Caco-2 (cell line): Measurements from ENCODE around the gene MTREX. TPM values are rescaled to one million over a fixed set of nuclear protein-coding genes. Genes with fewer than 3 reads are reported as not detected.

ENCODE experiments used
- BruUV-seq: library from RNA; stranded (reverse); fragments of 400-500 nt; replicated peaks from 2 replicates; lab custom pipeline; 2021; lab: Mats Ljungman, UMichigan
- CTCF ChIA-PET: fragments of 300-600 bp; sonication (Branson Sonifier 250); formaldehyde crosslinking; loops from one replicate; lab custom pipeline; 2022; ENCODE audit warnings: antibody characterized with exemption; lab: Charles Lee
- POLR2A ChIA-PET: fragments of 300-600 bp; sonication (Branson Sonifier 250); formaldehyde crosslinking; loops from one replicate; lab custom pipeline; 2022; ENCODE audit warnings: antibody characterized with exemption; lab: Charles Lee
- DNase-seq, 2 experiments: peaks; one replicate each; pipeline versions ENCODE4 v3.0.0 to v3.0.0-alpha.2; 2020 to 2022
- H3K27me3 ChIP-seq: replicated peaks from 2 replicates; pipeline ENCODE4 v1.6.0; 2011; ENCODE audit warnings: low read length; ENCODE audit not compliant: control insufficient read depth, insufficient read depth
- H3K36me3 ChIP-seq: 2 replicates; pipeline ENCODE4 v1.5.1; 2011; ENCODE audit warnings: low read length; ENCODE audit not compliant: control insufficient read depth, insufficient read depth
- H3K4me1 ChIP-seq: fragments of 250-450 bp; sonication (Bioruptor Pico); 2 replicates; pipeline ENCODE4 v1.5.1; 2020; ENCODE audit warnings: mild to moderate bottlenecking
- H3K4me3 ChIP-seq: 2 replicates; pipeline ENCODE4 v1.5.1; 2011; ENCODE audit warnings: low read depth, mild to moderate bottlenecking, control low read depth, low read length
- H3K9me3 ChIP-seq: fragments of 250-450 bp; sonication (Bioruptor Pico); 2 replicates; pipeline ENCODE4 v1.5.1; 2020; ENCODE audit warnings: mild to moderate bottlenecking, moderate library complexity
- H3K27ac Mint-ChIP-seq: one replicate; pipeline ENCODE4 v1.8.0; 2022; ENCODE audit warnings: mixed read lengths; ENCODE audit not compliant: unreplicated experiment
- H3K27me3 Mint-ChIP-seq: one replicate; pipeline ENCODE4 v1.8.0; 2022; ENCODE audit warnings: mixed read lengths; ENCODE audit not compliant: insufficient read depth, unreplicated experiment
- H3K36me3 Mint-ChIP-seq: one replicate; pipeline ENCODE4 v1.8.0; 2022; ENCODE audit warnings: mild to moderate bottlenecking, mixed read lengths; ENCODE audit not compliant: insufficient read depth, unreplicated experiment
- H3K4me1 Mint-ChIP-seq: one replicate; pipeline ENCODE4 v1.8.0; 2022; ENCODE audit warnings: low read depth, mixed read lengths; ENCODE audit not compliant: unreplicated experiment
- H3K4me3 Mint-ChIP-seq: one replicate; pipeline ENCODE4 v1.8.0; 2022; ENCODE audit warnings: mild to moderate bottlenecking, moderate library complexity, mixed read lengths; ENCODE audit not compliant: unreplicated experiment
- H3K9me3 Mint-ChIP-seq: one replicate; pipeline ENCODE4 v1.8.0; 2022; ENCODE audit warnings: mixed read lengths; ENCODE audit not compliant: unreplicated experiment
- intact Hi-C: fragments of 100-400 bp; cut with micrococcal nuclease; formaldehyde crosslinking; loops from one replicate; pipeline ENCODE4 v1.10.0; 2022; ENCODE audit not compliant: unreplicated experiment
- total RNA-seq: library from RNA; stranded (reverse); gene quantifications from 2 replicates; pipeline ENCODE4 v1.2.3, GENCODE V29; 2022
- TF ChIP-seq, protein P1 (sequence below), 2 experiments: fragments of 200-600 bp in 1 of 2; IDR thresholded peaks; 1 replicate in 1 of 2; 2 replicates in 1 of 2; pipeline versions ENCODE4 v1.5.1 to v1.8.0; 2011 to 2022; ENCODE audit warnings: antibody characterized with exemption in 1 of 2, control low read depth in 1 of 2, inconsistent platforms in 1 of 2, low read depth in 1 of 2, low read length in 1 of 2, mild to moderate bottlenecking in 1 of 2, moderate library complexity in 1 of 2; ENCODE audit not compliant: insufficient read depth in 1 of 2, severe bottlenecking in 1 of 2, unreplicated experiment in 1 of 2

MTREX gene
- total RNA-seq, 1 experiment from 2014 or later = 83.7 TPM

DNA sequence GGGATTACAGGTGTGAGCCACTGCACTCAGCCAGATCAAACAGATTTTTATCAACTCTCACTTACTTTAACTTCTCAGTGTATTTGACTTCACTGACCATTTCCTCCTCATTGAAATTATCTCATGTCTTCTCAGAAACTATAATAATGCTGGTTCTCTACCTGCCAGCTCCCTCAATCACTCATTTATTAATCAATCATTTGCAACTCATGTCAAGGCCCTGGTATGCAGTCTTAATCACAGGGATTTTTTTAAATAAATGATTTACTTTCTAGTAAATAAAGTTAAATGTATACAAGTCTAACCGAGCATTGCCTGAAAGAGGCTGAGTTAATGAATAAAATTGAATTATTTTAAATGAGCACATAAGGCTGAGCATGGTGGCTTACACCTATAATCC, 163.7 kb downstream of the MTREX start:
- no peak for DNase-seq
- BruUV-seq = no TSS peak
- Mint-ChIP-seq H3K4me1 (peaks cover 41% of the 10 kb centered on the region), H3K4me3 (no peak overlapping the region), H3K36me3 (peaks cover 9% of the 10 kb centered on the region), H3K9me3 (no peaks in the 10 kb centered on the region), H3K27me3 (no peaks in the 10 kb centered on the region), H3K27ac (peak overlapping the region; percentile 20)
- intact Hi-C loops = no loop called here
- Histone ChIP-seq H3K27me3 (no peaks in the 10 kb centered on the region), H3K36me3 (peaks cover 2% of the 10 kb centered on the region; the same call in 1 of the 2 replicates), H3K9me3 (no peaks in the 10 kb centered on the region), H3K4me3 (no peak overlapping the region), H3K4me1 (no peaks in the 10 kb centered on the region; the same call in 1 of the 2 replicates)
- ChIA-PET CTCF (no interaction called here), POLR2A (no interaction called here)
- TF ChIP-seq, protein P1, sequence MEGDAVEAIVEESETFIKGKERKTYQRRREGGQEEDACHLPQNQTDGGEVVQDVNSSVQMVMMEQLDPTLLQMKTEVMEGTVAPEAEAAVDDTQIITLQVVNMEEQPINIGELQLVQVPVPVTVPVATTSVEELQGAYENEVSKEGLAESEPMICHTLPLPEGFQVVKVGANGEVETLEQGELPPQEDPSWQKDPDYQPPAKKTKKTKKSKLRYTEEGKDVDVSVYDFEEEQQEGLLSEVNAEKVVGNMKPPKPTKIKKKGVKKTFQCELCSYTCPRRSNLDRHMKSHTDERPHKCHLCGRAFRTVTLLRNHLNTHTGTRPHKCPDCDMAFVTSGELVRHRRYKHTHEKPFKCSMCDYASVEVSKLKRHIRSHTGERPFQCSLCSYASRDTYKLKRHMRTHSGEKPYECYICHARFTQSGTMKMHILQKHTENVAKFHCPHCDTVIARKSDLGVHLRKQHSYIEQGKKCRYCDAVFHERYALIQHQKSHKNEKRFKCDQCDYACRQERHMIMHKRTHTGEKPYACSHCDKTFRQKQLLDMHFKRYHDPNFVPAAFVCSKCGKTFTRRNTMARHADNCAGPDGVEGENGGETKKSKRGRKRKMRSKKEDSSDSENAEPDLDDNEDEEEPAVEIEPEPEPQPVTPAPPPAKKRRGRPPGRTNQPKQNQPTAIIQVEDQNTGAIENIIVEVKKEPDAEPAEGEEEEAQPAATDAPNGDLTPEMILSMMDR (IDR thresholded peaks at IDR 0.05; ENCODE audit: insufficient read depth in 1 of 2, low read depth in 1 of 2, low read length in 1 of 2, severe bottlenecking in 1 of 2, unreplicated experiment in 1 of 2) = no peak

DNA sequence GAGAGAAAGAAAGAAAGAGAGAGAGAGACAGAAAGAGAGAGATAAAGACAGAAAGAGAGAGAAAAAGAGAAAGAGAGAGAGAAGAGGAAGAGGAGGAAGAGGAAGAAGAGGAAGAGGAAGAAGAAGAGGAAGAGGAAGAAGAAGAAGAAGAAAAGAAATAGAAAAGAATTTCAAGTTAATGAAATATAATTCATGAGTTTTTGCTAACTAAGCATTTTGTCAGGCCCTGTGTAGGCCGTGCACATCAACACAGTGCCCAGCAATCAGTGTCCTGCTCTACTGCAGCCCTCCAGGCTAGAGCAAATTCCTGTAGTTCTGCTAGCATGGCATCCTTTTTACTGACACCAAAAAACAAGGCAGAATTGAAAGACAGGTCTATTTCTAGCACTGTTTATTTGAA, 164.9 kb downstream of the MTREX start:
- intact Hi-C loops = no loop called here
- H3K4me3 Mint-ChIP-seq = no peak overlapping the region
- BruUV-seq = no TSS peak
- TF ChIP-seq, protein P1 (IDR thresholded peaks at IDR 0.05; ENCODE audit: insufficient read depth in 1 of 2, low read depth in 1 of 2, low read length in 1 of 2, severe bottlenecking in 1 of 2, unreplicated experiment in 1 of 2) = no peak
- Histone ChIP-seq H3K27me3 (no peaks in the 10 kb centered on the region), H3K4me1 (no peaks in the 10 kb centered on the region; the same call in 1 of the 2 replicates), H3K9me3 (no peaks in the 10 kb centered on the region), H3K36me3 (peaks cover 2% of the 10 kb centered on the region; the same call in 1 of the 2 replicates), H3K4me3 (no peak overlapping the region)
- H3K27me3 Mint-ChIP-seq = no peaks in the 10 kb centered on the region
- H3K4me1 Mint-ChIP-seq = peaks cover 39% of the 10 kb centered on the region
- peaks cover 7% of the 10 kb centered on the region for H3K36me3 Mint-ChIP-seq
- ChIA-PET CTCF (interaction anchor here (0.7 kb wide), 1 partner anchor 25 kb away, joined by 6 read pairs; no protein-coding TSS in a partner anchor), POLR2A (no interaction called here)
- no peak overlapping the region for H3K27ac Mint-ChIP-seq
- DNase-seq = no peak
- H3K9me3 Mint-ChIP-seq = no peaks in the 10 kb centered on the region

Other genes with a start within 250 kb of the MTREX start
- not detected in 2 replicates for gene GZMA, start 205.3 kb upstream of the MTREX start, total RNA-seq
- 18.8 and 18.9 TPM in 2 replicates for gene GPX8, start 147.8 kb upstream of the MTREX start, total RNA-seq
- gene CDC20B, start 134.8 kb upstream of the MTREX start, total RNA-seq = not detected in 2 replicates
- gene MCIDAS, start 80.7 kb upstream of the MTREX start, total RNA-seq = 1.9 and 2.0 TPM in 2 replicates
- 3.1 and 3.9 TPM in 2 replicates for gene CCNO, start 74.4 kb upstream of the MTREX start, total RNA-seq
- gene DHX29, start 295 bp upstream of the MTREX start, total RNA-seq = 27.6 and 31.6 TPM in 2 replicates
- gene PLPP1, start 227.0 kb downstream of the MTREX start, total RNA-seq = 49.4 and 57.9 TPM in 2 replicates